NCI-H1694 (cell line): ENCODE data around the gene SETD2.
"Not testable (repeated sequence)": the region's sequence is repeated elsewhere in the genome, so short reads cannot be mapped to it uniquely, and the experiment has no call there.

Source experiments
- DNase-seq: peaks from one replicate; lab custom pipeline; 2025; lab: John Stamatoyannopoulos, UW

The SETD2 gene

DNA sequence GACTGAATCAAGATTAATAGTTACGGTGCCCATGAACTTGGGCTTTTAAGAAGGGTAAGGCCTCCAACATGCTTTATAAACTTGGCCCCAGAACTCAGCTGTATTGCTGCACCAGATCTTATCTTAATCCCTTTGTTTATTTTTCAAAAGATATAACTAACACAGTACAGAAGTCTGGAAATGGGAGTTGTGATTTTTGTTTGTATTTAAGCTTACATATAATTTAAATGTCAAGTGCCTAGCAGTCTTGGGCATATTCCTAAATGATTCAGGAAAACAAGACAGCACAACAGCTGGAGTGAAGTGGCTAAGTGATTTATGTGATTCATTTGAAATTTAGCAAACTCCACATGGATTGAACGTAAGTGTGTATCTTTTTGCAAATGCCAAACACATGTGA lies 128.3 kb downstream of the SETD2 start:
- DNase-seq, result no peak

DNA sequence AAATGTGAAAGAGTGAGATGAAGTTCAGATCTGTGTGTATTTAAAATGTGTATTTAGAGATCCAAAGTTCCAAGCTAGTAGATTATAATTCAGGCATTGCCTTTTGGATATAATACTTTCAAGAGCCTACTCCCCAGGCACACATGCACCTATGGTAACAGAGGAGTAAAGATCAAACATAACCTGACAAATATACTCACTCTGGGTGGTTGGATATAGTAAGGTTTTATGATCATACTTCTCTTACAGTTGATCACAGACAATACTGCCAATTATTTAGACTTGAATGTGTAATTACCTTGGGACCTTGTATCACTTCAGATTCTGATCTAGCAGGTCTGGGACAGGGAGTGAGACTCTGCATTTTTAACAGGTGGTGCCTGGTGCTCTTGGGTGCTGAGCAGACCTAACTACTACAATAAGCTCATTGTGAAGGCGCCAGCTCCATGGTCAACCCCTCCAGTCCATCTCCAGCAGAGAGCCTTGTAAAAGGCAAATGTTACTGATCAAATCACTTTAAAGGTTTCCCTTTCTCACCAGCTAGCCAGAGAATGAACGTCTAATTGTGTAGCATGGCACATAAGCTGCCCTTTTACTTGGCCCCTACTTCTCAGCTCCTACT lies 128.9 kb downstream of the SETD2 start:
- DNase-seq, result no peak

DNA sequence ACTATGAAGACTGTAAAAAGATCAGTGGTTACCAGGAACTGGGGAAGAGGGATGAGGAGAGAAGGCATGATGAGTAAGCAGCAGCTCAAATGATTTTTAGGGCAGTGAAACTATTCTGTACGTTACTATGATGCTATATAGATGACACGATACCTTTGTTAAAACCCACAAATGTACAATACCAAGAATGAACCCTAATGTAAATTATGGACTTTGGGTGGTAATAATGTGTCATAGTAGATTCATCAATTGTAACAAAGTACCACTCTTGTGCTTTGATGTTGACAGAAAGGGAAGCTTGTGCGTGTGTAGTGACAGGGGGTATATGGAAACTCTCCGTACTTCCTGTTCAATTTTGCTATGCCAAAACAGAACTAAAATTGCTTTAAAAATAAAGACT lies 132.9 kb downstream of the SETD2 start:
- DNase-seq, result not testable (repeated sequence)

DNA sequence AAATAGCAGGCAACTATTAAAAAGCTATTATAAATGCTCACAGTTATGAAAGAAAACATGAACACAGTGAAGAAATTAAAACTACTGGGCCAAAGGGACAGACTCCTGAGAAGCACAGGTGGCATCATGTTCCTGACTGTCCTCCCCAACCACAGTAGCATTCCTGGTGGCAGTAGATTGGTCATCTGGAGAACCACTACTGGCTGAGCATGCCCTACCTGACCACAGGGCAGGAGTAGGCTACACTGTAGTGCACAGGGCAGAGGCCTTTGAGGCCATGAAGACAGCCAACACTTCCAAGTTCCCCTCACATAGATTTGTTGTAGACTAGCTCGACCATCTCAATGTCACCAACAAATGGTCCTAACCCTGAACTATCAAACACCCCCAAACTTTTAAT lies 135.2 kb downstream of the SETD2 start:
- no peak for DNase-seq

DNA sequence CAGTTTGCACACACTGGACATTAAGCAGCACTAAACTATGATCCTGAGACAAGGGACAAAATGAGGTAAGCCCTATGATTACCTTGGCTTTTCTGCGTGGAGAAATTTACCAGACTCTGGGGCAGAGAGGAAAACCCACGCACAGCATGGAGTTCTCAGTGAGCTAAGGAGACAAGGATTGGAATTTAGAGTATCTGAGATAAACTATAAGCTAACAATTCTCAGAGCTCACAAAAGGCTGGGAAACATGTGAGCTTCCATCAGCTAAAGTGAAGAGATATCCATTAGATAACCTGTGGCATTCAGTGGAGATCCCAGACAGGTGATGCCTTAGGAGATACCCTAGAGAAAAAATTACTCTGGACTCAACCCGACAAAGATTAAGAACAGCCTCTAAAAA lies 135.8 kb downstream of the SETD2 start:
- no peak for DNase-seq

DNA sequence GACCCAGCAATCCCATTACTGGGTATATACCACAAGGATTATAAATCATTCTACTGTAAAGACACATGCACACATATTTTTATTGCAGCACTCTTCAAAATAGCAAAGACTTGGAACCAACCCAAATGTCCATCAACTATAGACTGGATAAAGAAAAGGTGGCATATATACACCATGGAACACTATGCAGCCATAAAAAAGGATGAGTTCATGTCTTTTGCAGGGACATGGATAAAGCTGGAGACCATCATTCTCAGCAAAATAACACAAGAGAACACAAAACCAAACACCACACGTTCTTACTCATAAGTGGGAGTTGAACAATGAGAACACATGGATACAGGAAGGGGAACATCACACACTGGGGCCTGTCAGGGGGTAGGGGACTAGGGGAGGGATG lies 137.5 kb downstream of the SETD2 start:
- not testable (repeated sequence) for DNase-seq

DNA sequence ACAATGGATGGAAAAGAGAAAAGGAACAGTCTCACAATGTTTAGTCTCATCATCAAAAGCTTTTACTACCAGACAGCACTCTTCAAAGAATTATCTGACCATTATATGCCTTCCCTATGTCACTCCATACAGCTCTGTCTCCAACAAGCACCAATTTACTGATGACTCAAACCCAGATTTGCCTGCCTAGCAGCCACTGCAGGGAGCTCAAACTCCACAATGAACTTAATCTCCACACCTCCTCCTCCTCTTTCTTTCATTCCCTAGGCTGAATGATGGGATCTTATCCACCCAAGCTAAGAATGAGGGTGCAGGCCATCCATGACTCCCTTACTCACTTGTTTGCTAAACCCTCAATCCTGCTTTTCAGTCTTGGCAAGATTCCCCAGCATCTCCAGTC lies 139.0 kb downstream of the SETD2 start:
- no peak for DNase-seq

DNA sequence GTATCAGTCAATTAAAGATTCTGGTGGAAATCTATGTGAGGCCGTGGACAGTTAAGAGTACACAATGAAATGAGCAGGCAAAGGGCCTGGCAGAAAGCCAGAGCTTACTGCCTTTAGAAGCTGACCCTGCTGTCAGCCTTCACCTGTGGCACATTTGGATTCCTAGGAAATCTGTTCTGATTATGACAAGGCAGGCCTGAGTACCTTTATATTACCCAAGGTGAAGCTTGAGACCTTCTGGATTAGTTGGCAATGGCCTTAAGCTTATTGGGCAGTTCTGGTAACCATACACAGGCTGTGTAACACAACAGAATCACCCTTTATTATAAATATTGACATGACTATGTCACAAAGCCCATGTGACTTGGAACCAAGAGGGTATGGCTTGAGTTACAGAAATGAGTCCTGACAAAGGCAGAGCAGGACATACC lies 141.3 kb downstream of the SETD2 start:
- DNase-seq, result no peak

DNA sequence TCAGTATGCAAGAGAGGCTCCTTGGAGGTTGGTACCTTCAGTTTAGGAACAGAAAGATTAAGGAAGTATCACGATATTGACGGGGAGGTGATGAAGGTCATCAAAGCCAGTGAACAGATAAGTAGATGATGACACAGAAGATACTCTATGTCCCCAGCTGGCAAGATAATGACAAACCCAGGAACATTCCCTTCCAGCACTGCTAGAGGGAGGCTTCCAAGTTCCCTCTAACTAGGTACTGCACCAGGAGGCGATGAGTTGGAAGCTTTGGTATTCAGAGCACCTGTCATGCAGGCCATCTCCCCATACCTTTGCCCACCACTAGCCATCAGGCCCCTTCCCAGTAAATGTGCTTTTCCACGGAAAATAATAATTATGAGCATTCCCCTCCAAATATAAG lies 143.6 kb downstream of the SETD2 start:
- no peak for DNase-seq

DNA sequence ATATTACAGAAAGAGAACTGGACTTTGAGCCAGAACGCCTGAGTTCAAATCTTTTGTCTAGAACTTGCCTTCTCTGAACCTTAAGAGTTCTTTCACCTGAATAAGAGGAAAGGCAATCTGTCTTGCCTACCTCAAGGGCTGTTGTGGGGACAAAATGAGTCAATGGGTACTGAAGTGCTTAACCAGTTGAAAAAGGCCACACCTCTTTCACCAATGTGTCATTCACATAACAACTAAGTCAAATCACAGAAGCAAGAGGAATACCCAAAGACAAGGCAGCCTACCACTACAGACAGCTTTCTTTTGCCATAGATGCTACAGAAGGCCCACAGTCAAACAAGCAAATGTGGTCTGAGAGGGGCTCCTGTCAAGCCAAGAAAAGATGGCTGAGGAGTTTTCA lies 144.7 kb downstream of the SETD2 start:
- DNase-seq, result no peak

DNA sequence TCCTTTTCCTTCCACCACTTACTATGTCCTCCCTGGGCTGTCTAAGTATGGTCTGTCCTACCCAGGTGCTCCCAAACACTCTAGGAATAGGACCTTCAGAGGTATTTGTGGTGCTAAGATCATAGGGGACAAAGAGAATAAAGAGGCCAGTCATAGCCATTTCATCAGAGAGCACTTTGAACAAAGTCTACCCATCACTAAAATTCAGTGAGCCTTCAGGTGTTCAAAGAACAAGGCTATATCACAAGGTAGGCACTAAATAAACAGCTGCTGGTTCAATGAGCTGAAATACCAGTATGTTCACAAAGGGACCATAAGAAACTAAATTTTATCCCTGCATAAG lies 145.7 kb downstream of the SETD2 start:
- DNase-seq, result no peak

DNA sequence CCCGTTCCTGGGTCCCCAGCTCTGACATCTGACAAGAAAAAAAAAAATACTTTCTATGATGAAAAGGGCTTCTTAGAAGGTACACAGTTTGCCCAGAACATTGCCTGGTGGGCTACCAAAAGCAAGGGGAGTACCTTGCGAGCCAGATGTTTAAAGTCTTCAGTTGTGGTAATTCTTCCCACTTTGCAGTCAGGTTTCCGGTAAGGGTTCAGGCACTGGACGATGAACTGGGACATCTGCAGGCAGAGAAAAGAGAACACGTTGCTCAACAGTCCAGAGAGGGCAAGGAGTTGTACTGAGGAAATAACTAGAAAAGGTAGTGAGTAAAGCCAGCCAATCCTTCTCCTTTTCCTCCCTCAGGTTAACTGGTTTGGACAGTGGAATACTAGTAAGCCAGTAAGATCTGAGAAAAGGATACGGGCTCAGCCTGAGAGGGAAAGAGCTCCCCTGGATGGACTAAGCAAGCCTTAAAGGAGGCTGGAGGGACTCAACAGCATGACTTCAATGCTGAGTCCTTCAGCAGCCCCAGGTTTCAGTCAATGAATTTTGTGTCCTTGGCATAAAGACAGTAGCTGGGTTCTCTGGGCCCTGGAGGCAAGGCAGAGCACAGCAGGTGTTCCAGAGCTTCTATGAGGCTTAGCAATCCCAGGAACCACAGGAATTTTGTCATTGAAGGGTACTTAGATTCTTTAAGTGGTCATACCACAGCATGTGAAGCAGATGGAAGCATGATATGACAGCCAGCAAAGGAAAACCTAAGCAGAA lies 146.2 kb downstream of the SETD2 start:
- DNase-seq, result no peak

DNA sequence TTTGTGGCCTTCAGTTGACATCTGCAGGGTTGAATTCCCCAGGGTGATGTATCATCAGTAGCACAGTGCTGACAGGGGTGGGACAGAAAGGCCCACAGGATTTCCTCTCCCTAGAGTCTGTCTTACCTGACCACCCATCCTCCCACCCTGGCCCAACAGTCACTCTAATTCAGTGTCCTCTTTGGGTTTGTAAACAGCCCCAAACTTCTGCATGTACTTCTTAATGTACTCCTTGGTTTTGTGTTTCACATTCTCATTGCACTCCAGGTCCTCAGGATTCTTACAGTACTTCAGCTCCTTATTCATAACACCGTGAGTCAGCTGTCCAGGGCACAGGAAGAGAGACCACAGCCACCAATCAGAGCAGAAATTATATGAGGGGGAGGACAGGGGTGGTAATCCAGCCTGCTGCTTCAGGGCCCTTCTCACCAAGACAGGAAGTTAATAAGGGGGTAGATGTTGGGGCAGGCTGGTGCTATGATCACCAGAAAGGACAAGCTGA lies 146.9 kb downstream of the SETD2 start:
- DNase-seq, result no peak

DNA sequence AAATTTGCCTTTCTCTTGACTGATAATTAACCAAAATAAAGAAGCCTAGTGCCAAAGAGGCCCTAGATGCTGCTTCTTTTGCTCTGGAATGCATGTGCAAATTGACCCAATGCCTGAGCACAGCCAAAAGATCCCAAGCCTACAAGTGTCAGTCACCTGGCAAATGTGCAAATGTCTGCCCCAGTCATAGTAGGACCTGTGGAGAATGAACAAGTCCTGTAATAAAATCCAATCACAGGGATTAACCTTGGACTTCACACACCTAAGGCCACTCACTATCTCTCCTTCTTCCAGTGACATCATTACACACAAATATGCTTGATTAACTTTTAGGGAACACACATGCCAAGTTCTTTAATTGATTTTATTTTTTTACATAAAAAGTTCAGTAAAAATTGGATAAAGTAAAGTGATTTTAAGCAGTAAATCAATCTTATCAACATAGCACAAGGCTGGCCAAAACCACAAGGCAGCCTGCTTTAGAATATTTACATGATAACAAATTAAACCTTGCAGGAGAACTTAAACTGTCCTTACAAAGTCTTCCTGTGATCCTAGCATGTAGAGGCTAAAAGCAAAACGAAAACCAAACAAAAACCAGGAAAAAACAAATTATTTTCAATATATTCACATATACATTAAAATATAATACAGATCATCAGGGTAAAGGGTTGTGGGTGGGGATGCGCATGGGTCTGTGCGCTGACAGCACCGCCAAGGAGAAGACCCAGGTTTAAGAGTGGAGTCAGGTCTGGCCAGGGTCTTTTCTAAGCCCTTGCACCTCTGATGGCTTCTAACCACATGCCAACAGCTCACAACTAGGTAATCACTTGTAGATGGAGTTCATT lies 147.6 kb downstream of the SETD2 start:
- no peak for DNase-seq

DNA sequence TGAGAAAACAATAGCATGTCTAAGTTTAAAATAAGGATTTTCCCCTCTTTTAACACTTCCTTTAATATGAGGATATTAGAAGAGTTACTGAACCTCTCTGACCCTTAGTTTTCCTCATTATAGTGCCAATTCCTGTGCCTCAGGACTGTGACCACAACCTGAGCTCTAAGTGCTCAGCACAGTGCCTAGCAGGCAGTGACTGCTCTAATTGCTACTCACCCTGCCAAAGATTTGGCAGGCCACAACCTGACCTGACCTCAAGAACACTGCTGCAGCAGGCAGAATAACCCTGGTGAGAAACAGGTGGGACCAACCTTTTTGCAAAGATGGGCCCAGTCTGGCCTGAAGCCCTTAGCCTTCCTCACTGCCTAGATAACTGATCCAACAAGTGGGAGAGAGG lies 148.8 kb downstream of the SETD2 start:
- no peak for DNase-seq

DNA sequence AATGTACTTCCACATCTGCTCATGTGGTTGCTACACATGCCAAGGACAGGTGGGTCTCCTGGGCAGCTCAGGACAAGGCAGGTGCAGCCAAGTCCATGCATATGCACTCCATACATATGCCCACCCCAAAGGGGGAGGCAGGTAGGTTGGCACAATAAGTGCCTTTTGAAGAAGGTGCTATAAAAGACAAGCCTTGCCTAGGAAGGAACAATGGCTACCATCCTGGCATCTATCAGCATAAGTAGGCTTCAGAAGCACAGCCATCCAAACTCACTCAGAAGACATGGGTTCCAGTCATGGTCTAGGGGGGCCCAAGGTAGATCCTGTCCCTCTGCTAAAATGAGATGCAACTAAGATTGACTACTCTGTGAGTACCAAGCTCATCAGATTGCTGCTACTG lies 149.9 kb downstream of the SETD2 start:
- DNase-seq, result no peak

DNA sequence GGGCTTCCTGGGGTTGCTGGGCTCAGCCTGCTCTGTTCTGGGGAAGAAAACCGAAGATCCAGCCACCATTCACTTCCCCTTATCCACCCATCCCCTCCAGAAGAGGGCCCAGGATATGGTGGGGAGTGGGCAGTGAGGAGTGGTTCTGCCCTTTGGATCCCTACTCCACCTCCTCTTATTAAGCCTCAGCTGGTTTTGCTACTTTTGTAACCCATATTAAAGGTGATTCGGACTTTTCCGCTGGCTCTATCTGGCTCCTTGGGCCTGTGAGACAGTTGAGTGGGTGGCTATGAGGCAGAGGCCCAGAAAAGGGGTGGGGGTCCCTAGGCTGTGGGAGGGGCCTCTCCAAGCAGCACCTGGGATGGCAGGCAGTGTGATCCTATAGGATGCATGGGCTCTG lies 150.7 kb downstream of the SETD2 start:
- no peak for DNase-seq

DNA sequence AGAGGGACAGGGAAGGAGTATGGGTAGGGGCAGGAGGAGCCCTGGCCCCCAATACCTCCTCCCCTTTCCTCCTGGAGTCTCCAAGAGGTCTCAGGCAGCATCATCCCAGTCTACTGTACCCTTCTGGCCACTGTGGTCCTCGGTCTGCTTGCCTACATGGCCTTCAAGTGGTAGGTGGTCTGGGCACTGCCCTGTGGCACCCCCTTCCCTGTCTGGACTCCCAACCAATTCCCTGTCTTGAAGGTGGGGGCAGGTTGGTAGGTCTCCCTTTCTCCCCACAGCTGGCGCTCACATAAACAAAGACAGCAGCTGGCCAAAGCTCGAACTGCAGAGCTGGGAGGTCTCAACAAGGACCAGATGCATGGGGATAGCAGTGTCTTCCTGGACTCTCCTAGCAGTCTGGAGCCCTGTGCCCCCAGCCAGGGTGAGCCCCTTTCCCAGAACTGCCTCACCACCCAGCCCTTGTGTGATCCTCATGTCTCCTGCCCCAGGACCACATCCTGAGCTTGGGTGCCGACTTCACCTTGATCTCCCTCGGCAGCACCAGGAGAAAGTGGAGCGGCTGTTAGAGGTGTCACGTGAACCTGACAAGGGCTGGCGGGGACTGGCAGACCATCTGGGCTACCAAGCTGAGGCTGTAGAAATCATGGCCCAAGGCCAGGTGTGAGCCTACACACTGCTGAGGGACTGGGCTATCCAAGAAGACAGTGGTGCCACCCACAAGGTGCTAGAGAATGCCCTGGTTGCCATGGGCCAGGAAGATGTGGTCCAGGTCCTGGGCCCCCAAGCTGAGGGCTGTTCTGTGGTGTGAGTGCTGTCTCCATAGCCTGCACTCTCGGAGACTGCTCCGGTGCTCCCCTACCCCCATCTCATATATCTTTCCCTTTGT lies 151.3 kb downstream of the SETD2 start:
- DNase-seq, result peak; percentile 65

DNA sequence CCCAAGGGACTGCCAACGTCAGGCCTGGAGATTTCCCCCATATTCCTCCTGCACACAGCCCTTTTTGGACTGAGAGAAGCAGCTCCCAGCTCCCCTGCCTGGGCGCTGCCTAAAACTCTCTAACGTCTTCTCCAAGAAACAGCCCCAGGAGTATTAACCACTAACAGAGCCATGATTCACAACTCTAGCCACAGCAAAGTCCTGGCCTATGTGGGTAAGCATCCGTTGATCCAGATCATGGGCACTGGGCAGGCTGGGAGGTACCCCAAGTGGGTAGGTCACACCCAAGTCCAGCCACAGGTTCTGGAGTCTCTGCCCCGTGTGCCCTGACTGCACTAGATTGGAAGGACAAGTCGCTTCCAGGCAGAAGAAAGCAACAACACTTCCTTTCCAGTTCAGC lies 152.5 kb downstream of the SETD2 start:
- DNase-seq, result no peak

DNA sequence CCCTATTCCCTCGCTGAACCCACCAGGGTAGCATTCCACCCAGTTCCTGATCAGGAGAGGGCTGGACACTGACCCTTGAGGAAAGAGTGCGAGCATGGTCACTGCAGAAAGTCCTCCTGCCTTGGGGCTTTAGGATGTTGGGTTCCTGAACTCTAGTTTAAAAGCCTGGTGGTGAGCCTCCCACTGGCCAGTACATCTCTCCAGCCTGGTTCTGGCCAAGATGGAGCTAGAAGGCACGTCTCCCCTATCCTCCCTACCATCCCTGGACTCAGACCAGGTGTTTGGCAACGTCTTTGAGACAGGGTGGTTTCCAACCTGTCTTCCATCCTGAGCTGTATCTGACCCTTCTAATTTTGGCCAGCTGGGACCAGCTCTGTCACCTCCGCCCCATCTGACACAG lies 153.0 kb downstream of the SETD2 start:
- DNase-seq, result no peak

DNA sequence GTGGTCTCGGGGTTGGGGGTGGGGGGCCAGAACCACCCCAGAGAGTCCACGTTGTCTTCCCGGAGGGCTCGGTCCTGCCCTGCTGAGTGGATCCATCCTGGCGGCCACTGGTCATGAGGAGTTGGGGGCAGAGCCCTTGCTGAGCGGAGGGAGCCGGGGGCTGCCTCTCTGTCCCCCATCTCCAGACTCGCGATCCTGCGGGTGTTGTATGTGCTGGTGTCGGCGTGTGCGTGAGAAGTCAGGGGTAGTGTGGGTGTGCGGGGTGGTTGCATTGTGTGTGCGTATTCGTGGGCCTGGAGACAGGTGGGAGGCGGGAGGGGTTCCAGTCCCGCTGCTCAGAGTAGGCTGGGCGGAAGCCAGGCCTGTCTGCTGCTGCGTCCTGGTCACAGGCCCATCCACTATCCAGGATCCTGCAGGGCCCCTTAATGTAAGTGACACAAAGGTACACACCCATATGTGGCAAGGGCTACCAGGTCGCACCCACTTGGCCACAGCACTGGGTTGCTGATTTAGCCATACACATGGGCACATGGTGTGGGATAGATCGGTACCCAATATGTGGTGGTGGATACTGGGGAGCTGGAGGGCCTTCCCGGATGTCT lies 153.7 kb downstream of the SETD2 start:
- no peak for DNase-seq
